A673 (cell line): Measurements from ENCODE around the gene DPH7.

Experiments used
- EZH2 ChIP-seq: fragments of 200-600 bp; sonication (generic); IDR thresholded peaks from 2 replicates; pipeline ENCODE4 v1.6.1; 2017; ENCODE audit warnings: borderline replicate concordance, low read depth, mild to moderate bottlenecking, mixed read lengths, antibody characterized with exemption, low read length; ENCODE audit not compliant: poor library complexity, severe bottlenecking
- TF ChIP-seq, protein P1 (sequence below): fragments of 300-800, 200-600 bp; sonication (generic); conservative IDR thresholded peaks from 2 replicates; pipeline ENCODE4 v1.5.1; 2017; ENCODE audit warnings: low read depth, mild to moderate bottlenecking, antibody characterized with exemption, low read length, moderate library complexity, mixed read lengths

DNA sequence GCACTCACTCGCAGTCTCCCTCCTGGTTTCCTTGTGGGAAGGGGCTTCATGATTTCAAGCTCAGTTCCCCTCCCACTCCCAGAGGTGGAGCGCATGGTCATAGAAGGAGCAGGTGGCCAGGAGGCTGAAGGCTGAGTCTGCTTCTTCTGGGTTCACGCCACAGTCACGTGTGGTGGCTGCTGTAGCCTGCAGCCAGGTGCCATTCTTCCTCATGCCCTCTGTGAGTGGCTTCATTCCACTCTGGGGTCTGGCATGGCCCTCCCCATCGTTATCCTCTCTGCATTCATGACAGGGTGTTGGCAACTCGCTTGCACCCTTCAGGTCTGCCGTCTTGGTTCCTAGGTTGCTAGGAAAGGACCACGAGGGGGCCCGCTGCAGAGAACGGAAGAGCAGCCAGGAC, 23.5 kb downstream of the DPH7 start:
- TF ChIP-seq, protein P1, sequence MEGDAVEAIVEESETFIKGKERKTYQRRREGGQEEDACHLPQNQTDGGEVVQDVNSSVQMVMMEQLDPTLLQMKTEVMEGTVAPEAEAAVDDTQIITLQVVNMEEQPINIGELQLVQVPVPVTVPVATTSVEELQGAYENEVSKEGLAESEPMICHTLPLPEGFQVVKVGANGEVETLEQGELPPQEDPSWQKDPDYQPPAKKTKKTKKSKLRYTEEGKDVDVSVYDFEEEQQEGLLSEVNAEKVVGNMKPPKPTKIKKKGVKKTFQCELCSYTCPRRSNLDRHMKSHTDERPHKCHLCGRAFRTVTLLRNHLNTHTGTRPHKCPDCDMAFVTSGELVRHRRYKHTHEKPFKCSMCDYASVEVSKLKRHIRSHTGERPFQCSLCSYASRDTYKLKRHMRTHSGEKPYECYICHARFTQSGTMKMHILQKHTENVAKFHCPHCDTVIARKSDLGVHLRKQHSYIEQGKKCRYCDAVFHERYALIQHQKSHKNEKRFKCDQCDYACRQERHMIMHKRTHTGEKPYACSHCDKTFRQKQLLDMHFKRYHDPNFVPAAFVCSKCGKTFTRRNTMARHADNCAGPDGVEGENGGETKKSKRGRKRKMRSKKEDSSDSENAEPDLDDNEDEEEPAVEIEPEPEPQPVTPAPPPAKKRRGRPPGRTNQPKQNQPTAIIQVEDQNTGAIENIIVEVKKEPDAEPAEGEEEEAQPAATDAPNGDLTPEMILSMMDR: no peak
- TF ChIP-seq EZH2: no peak
